ENCODE results near the gene SLC12A4. TPM values are rescaled to one million over a fixed set of nuclear protein-coding genes. Genes with fewer than 3 reads are reported as not detected.
A peak's percentile ranks its signal among the peaks of the same experiment; 100 is the strongest.

SLC12A4 gene
- total RNA-seq, 1 experiment from 2014 or later = 41.9 TPM

DNA sequence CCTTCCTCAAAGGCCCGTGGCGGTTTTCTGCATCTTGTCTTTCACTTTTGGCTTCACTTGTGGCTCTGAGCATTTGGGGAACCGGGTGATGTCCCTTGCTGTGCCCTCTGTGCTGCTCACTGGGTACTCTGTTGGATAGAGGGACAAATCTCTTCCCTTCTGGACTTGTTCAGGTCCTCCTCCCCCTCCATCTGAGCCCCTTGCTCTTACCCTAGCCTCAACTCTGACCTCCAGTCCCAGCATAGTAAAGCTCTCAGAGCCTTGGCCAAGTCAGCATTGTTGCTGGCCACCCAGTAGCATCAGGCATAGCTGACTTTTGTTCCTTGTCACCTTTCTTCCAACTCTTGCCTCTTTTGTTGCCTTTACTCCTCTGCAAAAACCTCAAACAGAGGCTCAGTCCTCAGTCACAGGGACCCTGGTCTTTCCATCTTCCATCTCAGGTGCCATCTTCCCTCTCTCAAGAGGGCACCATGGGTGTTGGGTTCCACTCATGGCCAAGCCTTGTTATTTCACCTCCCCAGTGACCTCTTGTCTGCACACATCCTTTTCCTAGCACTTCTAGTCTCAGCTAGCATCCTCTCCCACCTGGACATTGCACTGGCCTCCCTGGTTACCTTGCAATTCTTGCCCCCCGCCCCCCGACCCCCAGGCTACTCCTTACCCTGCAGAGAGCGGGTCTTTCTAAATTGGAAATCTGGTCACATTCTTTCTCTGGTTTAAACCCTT, 31.4 kb downstream of the SLC12A4 start:
- Histone ChIP-seq H3K4me1 (ENCODE audit: insufficient read depth, low read length, poor library complexity, severe bottlenecking) (peaks cover 16% of the 10 kb centered on the region), H3K27me3 (replicated peaks; ENCODE audit: insufficient read depth, low read depth, low read length, poor library complexity) (no peaks in the 10 kb centered on the region), H3K9me3 (ENCODE audit: low read depth, low read length, poor library complexity, severe bottlenecking) (no peaks in the 10 kb centered on the region), H3K4me3 (ENCODE audit: low read depth, low read length, poor library complexity, severe bottlenecking) (peak overlapping the region; percentile 85), H3K27ac (ENCODE audit: low read depth, low read length, poor library complexity, severe bottlenecking) (peak overlapping the region; percentile 75), H3K36me3 (ENCODE audit: insufficient read depth, low read length, poor library complexity, severe bottlenecking) (no peaks in the 10 kb centered on the region)
- no TSS peak for BruUV-seq (replicated peaks)
- ChIA-PET CTCF (no interaction called here), POLR2A (ENCODE audit: low non-redundant PET) (no interaction called here)
- DNase-seq (ENCODE audit: low spot score) = peak; percentile 60
- TF ChIP-seq EZH2 (IDR thresholded peaks at IDR 0.05; ENCODE audit: borderline replicate concordance, low read depth, low read length, poor library complexity, severe bottlenecking) = no peak
- TF ChIP-seq, protein P1, sequence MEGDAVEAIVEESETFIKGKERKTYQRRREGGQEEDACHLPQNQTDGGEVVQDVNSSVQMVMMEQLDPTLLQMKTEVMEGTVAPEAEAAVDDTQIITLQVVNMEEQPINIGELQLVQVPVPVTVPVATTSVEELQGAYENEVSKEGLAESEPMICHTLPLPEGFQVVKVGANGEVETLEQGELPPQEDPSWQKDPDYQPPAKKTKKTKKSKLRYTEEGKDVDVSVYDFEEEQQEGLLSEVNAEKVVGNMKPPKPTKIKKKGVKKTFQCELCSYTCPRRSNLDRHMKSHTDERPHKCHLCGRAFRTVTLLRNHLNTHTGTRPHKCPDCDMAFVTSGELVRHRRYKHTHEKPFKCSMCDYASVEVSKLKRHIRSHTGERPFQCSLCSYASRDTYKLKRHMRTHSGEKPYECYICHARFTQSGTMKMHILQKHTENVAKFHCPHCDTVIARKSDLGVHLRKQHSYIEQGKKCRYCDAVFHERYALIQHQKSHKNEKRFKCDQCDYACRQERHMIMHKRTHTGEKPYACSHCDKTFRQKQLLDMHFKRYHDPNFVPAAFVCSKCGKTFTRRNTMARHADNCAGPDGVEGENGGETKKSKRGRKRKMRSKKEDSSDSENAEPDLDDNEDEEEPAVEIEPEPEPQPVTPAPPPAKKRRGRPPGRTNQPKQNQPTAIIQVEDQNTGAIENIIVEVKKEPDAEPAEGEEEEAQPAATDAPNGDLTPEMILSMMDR (conservative IDR thresholded peaks at IDR 0.05; ENCODE audit: low read depth, low read length) = no peak
- intact Hi-C loops (cut with micrococcal nuclease; ENCODE audit: unreplicated experiment) = no loop called here

DNA sequence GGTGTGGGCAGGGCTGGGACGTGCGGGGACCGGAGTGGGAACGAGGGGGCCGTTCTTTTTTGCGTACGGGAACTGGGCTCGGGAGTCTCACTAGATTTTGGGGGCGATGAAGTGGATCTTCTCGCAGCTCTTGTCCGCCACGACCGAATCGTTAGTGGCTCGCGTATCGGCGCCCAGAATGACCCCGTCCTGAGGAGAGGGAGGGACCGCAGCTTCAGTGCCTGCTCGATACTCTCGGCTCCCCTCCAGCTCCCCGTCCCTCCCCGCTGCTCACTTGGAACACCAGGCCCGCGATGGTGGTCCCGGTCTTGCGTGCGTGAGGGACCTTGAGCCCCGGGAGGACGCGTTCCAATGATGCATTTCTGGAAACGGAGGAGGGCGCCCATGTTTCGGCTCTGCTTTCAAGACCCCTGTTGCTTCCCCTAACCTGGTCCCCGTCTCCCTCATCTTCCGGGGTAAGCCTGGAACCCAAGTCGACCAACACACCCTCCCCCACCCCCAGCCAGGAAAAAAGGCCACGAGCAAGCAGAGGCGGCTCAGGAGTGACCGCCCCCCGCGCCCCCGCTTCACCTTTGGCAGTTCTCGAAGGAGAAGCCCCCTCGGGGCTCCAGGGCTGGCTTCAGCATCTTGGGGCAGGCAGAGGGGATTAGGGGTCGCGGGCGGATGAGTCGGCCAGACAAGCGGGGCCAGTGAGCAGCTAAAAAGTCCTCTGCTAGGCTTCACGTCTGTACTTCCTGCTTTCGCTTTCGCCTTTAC, 32.1 kb downstream of the SLC12A4 start, which contains the start of gene PSMB10:
TSS of gene PSMB10 (minus strand) at position 727 of the 756 bp plus-strand sequence. CDS start at position 626, 101 bp downstream.
- Histone ChIP-seq H3K4me3 (ENCODE audit: low read depth, low read length, poor library complexity, severe bottlenecking) (peak within 1 kb of the TSS; percentile 85), H3K27me3 (replicated peaks; ENCODE audit: insufficient read depth, low read depth, low read length, poor library complexity) (no peaks in the 10 kb centered on the region), H3K4me1 (ENCODE audit: insufficient read depth, low read length, poor library complexity, severe bottlenecking) (peaks cover 16% of the 10 kb centered on the region), H3K36me3 (ENCODE audit: insufficient read depth, low read length, poor library complexity, severe bottlenecking) (peaks cover 2% of the 10 kb centered on the region), H3K27ac (ENCODE audit: low read depth, low read length, poor library complexity, severe bottlenecking) (peak within 1 kb of the TSS; percentile 75), H3K9me3 (ENCODE audit: low read depth, low read length, poor library complexity, severe bottlenecking) (no peaks in the 10 kb centered on the region)
- TF ChIP-seq EZH2 (IDR thresholded peaks at IDR 0.05; ENCODE audit: borderline replicate concordance, low read depth, low read length, poor library complexity, severe bottlenecking) = no peak
- TF ChIP-seq, protein P1 (conservative IDR thresholded peaks at IDR 0.05; ENCODE audit: low read depth, low read length) = no peak
- ChIA-PET POLR2A (ENCODE audit: low non-redundant PET) (interaction anchor here (0.6 kb wide), 1 partner anchor 306 kb away, joined by 8 read pairs; no protein-coding TSS in a partner anchor), CTCF (interaction anchor here (1.1 to 1.5 kb wide), 2 partner anchors 10 to 52 kb away, joined by 3 to 7 read pairs; partner anchors contain the start of gene NRN1L)
- TSS peak; percentile 40 for BruUV-seq (replicated peaks)
- intact Hi-C loops (cut with micrococcal nuclease; ENCODE audit: unreplicated experiment) = no loop called here
- peak; percentile 55 for DNase-seq (ENCODE audit: low spot score)

DNA sequence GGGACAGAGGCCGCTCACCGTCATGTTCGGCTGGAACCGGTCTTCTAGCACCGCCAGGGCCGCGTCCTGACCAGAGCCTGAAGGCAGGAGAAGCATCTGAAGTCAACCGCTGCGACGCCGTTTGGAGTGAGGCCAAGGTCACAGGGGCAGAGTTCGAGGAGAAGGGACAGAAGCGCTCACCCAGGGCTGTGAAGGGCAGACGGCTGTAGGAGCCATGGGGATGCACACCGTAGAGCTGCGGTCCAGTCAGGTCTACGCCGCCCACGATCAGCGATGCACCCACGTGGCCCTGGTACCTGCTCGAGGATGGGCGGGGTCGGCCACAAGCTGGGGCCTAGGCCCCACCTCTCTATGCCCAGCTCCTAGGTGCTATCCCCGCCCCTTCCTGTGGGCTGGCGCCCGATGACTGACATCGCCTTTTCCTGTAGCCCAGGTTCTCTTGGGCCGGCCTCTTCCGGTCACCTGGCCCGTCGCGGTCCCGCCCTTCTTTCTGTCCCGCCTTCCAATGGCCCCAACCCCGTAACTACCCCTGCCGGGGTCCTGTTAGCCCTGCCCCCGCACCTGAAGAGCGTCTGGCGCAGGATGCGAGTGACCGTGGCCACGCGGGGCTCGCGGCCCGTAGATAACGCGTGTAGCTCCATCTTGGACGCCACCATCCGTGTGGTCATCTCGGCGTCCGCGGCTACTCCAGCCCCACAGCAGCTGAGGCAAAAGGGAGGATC, 32.9 kb downstream of the SLC12A4 start:
- Histone ChIP-seq H3K27me3 (replicated peaks; ENCODE audit: insufficient read depth, low read depth, low read length, poor library complexity) (no peaks in the 10 kb centered on the region), H3K4me3 (ENCODE audit: low read depth, low read length, poor library complexity, severe bottlenecking) (peak overlapping the region; percentile 85), H3K36me3 (ENCODE audit: insufficient read depth, low read length, poor library complexity, severe bottlenecking) (peaks cover 3% of the 10 kb centered on the region), H3K4me1 (ENCODE audit: insufficient read depth, low read length, poor library complexity, severe bottlenecking) (peaks cover 16% of the 10 kb centered on the region), H3K9me3 (ENCODE audit: low read depth, low read length, poor library complexity, severe bottlenecking) (no peaks in the 10 kb centered on the region), H3K27ac (ENCODE audit: low read depth, low read length, poor library complexity, severe bottlenecking) (peak overlapping the region; percentile 75)
- TF ChIP-seq, protein P1 (conservative IDR thresholded peaks at IDR 0.05; ENCODE audit: low read depth, low read length) = no peak
- no peak for TF ChIP-seq EZH2 (IDR thresholded peaks at IDR 0.05; ENCODE audit: borderline replicate concordance, low read depth, low read length, poor library complexity, severe bottlenecking)
- DNase-seq (ENCODE audit: low spot score) = peak; percentile 96
- intact Hi-C loops (cut with micrococcal nuclease; ENCODE audit: unreplicated experiment) = no loop called here
- ChIA-PET CTCF (interaction anchor here (0.7 to 1.5 kb wide), 3 partner anchors 9 to 89 kb away, joined by 3 to 7 read pairs (median 3); partner anchors contain the start of gene NRN1L), POLR2A (ENCODE audit: low non-redundant PET) (interaction anchor here (0.6 kb wide), 1 partner anchor 307 kb away, joined by 8 read pairs; no protein-coding TSS in a partner anchor)
- no TSS peak for BruUV-seq (replicated peaks)
